Type B pancreatic cell (in vitro differentiated cells): ENCODE results near the gene AKAP8L. TPM values are rescaled to one million over a fixed set of nuclear protein-coding genes. Genes with fewer than 3 reads are reported as not detected.

Source experiments
- DNase-seq: peaks from one replicate; pipeline ENCODE4 v3.0.0; 2021; ENCODE audit warnings: mixed read lengths; ENCODE audit not compliant: unreplicated experiment; ENCODE audit errors: extremely low spot score
- H3K27ac Mint-ChIP-seq: 2 replicates; pipeline ENCODE4 v1.8.0; 2021; ENCODE audit warnings: mild to moderate bottlenecking, mixed read lengths
- H3K27me3 Mint-ChIP-seq: 2 replicates; pipeline ENCODE4 v1.8.0; 2021; ENCODE audit warnings: mixed read lengths
- H3K36me3 Mint-ChIP-seq: 2 replicates; pipeline ENCODE4 v1.8.0; 2021; ENCODE audit warnings: mixed read lengths
- H3K4me1 Mint-ChIP-seq: one replicate; pipeline ENCODE4 v1.8.0; 2021; ENCODE audit warnings: mixed read lengths; ENCODE audit not compliant: unreplicated experiment
- H3K4me3 Mint-ChIP-seq: 2 replicates; pipeline ENCODE4 v1.8.0; 2021; ENCODE audit warnings: mild to moderate bottlenecking, mixed read lengths
- H3K9me3 Mint-ChIP-seq: 2 replicates; pipeline ENCODE4 v1.8.0; 2021; ENCODE audit warnings: mixed read lengths
- total RNA-seq: library from RNA; stranded (reverse); gene quantifications from 2 replicates; pipeline ENCODE4 v1.2.1, GENCODE V29; 2021; ENCODE audit warnings: low replicate concordance
- TF ChIP-seq, protein P1 (sequence below): fragments of 200-600 bp; sonication (generic); conservative IDR thresholded peaks from 2 replicates; pipeline ENCODE4 v1.5.0; 2021; ENCODE audit warnings: antibody characterized with exemption, mild to moderate bottlenecking

AKAP8L gene
- total RNA-seq, 1 donor from 2014 or later: 166 TPM

DNA sequence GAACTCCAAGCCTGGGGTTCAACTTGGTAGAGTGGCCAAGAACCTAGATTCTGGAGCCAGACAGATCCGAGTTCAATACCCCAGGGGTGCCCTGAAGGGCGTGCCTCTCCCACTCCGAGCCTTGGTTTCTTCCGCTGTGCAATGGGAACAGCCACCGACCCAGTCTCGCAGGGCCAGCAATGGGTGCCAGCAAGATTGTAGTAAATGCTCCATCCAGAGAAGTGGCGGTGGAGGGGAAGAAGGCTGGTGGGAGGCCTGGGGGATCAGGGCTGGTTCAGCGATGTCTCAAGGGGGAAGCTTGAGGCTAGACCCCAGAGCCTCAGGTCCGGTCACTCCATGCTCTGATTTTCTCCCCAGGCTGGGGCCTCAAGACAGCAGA, 26.4 kb upstream of the AKAP8L start:
- TF ChIP-seq, protein P1, sequence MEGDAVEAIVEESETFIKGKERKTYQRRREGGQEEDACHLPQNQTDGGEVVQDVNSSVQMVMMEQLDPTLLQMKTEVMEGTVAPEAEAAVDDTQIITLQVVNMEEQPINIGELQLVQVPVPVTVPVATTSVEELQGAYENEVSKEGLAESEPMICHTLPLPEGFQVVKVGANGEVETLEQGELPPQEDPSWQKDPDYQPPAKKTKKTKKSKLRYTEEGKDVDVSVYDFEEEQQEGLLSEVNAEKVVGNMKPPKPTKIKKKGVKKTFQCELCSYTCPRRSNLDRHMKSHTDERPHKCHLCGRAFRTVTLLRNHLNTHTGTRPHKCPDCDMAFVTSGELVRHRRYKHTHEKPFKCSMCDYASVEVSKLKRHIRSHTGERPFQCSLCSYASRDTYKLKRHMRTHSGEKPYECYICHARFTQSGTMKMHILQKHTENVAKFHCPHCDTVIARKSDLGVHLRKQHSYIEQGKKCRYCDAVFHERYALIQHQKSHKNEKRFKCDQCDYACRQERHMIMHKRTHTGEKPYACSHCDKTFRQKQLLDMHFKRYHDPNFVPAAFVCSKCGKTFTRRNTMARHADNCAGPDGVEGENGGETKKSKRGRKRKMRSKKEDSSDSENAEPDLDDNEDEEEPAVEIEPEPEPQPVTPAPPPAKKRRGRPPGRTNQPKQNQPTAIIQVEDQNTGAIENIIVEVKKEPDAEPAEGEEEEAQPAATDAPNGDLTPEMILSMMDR: no peak
- Mint-ChIP-seq H3K9me3 (peaks cover under 1% of the 10 kb centered on the region), H3K4me3 (no peak overlapping the region), H3K27ac (no peak overlapping the region), H3K27me3 (no peaks in the 10 kb centered on the region), H3K4me1 (peaks cover 7% of the 10 kb centered on the region), H3K36me3 (no peaks in the 10 kb centered on the region)
- DNase-seq: no peak

DNA sequence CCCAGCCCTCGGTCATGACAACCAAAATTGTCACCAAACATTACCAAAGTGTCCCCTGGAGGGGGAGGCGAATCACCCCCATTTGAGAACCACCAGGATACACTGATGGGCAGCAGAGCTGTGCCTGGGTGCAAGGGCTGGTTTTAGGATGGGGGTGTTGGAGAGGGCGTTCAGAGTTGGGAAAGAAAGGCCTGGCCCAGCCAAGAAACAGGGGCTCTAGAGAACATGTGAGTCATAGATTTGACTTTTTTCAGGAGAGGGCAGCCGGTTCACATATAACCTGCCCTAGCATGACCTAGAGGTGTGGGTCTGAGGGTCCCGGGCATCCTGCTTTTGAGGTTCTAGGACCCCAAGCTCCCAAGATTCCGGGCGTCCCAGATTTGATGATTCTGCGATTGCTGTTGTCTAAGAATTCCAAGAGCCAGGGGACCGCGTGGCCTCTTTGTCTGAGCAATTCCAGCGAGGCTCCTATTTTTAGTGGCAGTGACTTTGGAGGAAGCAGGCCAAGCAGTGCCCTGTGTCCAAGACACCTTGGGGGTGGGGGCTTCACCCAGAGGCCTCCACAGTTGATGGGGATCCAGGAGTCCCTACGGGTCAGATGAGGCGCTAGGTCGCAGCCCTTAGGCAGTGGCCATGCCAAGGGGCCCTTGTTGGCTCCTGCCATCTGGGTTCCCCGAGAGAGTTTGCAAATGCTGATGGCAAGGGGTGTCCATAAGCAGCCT, 25.9 kb upstream of the AKAP8L start:
- Mint-ChIP-seq H3K4me3 (no peak overlapping the region), H3K27ac (no peak overlapping the region), H3K36me3 (no peaks in the 10 kb centered on the region), H3K4me1 (peaks cover 6% of the 10 kb centered on the region), H3K9me3 (no peaks in the 10 kb centered on the region), H3K27me3 (no peaks in the 10 kb centered on the region)
- DNase-seq: no peak
- TF ChIP-seq, protein P1: no peak

DNA sequence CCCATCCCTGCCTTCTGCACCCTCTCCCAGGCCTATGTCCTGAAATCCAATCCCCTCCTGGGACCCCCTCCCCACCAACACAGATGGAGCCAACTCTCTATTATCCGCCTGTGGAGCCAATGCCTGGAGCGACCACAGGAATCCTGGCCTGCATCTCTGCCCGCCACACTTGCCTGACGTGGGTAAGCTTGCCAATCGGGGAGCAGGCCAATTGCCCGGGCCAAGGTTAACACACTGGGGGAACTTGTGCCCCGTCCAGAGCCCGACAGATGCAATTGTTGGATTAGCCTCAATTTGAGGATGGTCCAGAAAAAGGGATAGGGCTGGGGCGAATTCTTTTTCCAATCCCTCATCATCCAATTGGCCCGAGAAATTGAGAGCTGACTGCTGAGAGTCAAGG, 25.1 kb upstream of the AKAP8L start:
- DNase-seq: no peak
- H3K4me3 Mint-ChIP-seq: no peak overlapping the region
- H3K36me3 Mint-ChIP-seq: no peaks in the 10 kb centered on the region
- no peak overlapping the region for H3K27ac Mint-ChIP-seq
- H3K9me3 Mint-ChIP-seq: no peaks in the 10 kb centered on the region
- no peaks in the 10 kb centered on the region for H3K27me3 Mint-ChIP-seq
- TF ChIP-seq, protein P1: no peak
- peaks cover 5% of the 10 kb centered on the region for H3K4me1 Mint-ChIP-seq

DNA sequence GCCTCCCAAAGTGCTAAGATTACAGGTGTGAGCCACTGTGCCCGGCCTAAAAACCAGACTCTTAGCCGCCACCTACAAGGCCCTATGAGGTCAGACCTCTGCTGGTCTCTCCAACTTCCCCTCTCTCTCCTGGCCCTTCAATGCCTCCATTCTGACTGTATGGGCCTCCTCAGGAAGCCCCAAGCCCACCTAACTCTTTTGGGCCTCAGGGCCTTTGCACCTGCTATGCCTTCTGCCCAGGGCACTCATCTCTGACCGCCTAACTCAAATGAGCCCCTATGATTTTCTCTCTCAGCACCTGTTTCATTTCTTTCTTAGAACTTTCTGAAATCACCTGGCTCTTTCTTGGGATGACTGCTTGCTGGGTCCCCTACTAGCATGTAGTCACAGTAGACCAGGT, 24.5 kb upstream of the AKAP8L start:
- H3K27me3 Mint-ChIP-seq: no peaks in the 10 kb centered on the region
- TF ChIP-seq, protein P1: no peak
- no peaks in the 10 kb centered on the region for H3K4me1 Mint-ChIP-seq
- no peak overlapping the region for H3K27ac Mint-ChIP-seq
- H3K36me3 Mint-ChIP-seq: no peaks in the 10 kb centered on the region
- H3K4me3 Mint-ChIP-seq: no peak overlapping the region
- no peak for DNase-seq
- no peaks in the 10 kb centered on the region for H3K9me3 Mint-ChIP-seq

DNA sequence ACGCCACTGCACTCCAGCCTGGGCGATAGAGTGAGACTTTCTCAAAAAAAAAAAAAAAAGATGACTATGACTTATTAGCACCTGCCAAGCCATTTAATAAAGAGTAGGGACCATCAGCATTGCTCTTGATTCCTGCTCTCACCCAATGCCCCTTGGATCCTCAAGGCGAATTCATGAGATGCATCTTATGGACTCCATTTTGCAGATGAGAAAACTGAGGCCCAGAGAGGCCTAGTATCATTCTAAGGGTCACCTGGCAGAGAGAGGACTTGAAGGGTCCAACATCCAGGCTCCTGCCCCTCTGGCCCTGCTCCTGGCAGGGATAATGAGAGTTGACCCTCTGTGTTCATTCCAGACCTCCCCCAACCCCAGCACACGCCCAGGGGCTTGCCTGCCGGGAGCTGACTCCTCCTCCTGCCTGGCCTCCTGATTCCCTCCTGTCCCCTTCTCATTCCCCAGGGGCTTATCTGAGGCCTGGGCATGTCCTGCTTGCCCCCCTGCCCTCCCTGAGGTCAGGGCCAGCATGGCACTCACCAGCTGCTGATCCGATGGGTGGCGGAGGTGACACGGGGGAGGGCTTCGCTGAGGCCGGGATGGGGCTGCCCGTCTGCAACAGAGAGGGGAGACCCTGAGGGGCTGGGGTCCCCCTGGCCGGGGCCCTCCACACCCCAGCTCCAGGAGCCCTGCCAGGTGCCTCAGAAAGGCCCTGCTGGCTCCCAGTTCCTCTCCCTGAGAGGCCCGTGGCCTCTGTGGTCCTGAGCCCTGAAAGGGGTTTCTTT, 23.5 kb upstream of the AKAP8L start:
- TF ChIP-seq, protein P1: no peak
- no peaks in the 10 kb centered on the region for H3K36me3 Mint-ChIP-seq
- no peaks in the 10 kb centered on the region for H3K9me3 Mint-ChIP-seq
- DNase-seq: no peak
- H3K4me3 Mint-ChIP-seq: no peak overlapping the region
- H3K27ac Mint-ChIP-seq: no peak overlapping the region
- H3K27me3 Mint-ChIP-seq: no peaks in the 10 kb centered on the region
- H3K4me1 Mint-ChIP-seq: no peaks in the 10 kb centered on the region
